Psoas muscle (tissue), 8 donors: ENCODE measurements around the gene GCN1. TPM values are rescaled to one million over a fixed set of nuclear protein-coding genes. Genes with fewer than 3 reads are reported as not detected.

ENCODE experiments used
- ATAC-seq, 4 donors: fragments of 200-7000 bp; cut with Tn5 transposase; one replicate each; pipeline ENCODE4 v1.9.1; 2020; ENCODE audit warnings: moderate library complexity in 3 of 4, mild to moderate bottlenecking in 2 of 4
- DNase-seq, 2 donors: peaks; one replicate each; pipeline ENCODE4 v3.0.0-alpha.2; 2020
- H3K27ac ChIP-seq: fragments of 200-600 bp; one replicate; pipeline ENCODE4 v1.8.0; 2022
- H3K27me3 ChIP-seq, 3 donors: fragments of 200-600 bp in 1 of 3; one replicate each; pipeline versions ENCODE4 v1.6.1 to v1.8.0; 2013 to 2022; ENCODE audit warnings: low read length in 2 of 3, mild to moderate bottlenecking in 2 of 3, moderate library complexity in 1 of 3; ENCODE audit not compliant: insufficient read depth in 3 of 3
- H3K36me3 ChIP-seq, 2 donors: fragments of 200-600 bp in 1 of 2; one replicate each; pipeline versions ENCODE4 v1.6.1 to v1.8.0; 2013 to 2022; ENCODE audit warnings: low read depth in 1 of 2, mild to moderate bottlenecking in 1 of 2, moderate library complexity in 1 of 2; ENCODE audit not compliant: insufficient read depth in 1 of 2
- H3K4me1 ChIP-seq: fragments of 200-600 bp; one replicate; pipeline ENCODE4 v1.8.0; 2022
- H3K4me3 ChIP-seq: fragments of 200-600 bp; one replicate; pipeline ENCODE4 v1.8.0; 2022; ENCODE audit warnings: mild to moderate bottlenecking
- H3K9me3 ChIP-seq: fragments of 200-600 bp; one replicate; pipeline ENCODE4 v1.8.0; 2022
- CTCF ChIP-seq: fragments of 200-600 bp; IDR thresholded peaks from one replicate; pipeline ENCODE4 v1.8.0; 2022; ENCODE audit warnings: antibody characterized with exemption
- WGBS, 3 donors: extraction: QIAGEN DNeasy Blood & Tissue Kit; methylation state at CpG; one replicate each; pipeline versions ENCODE4 v1.1.6 to v1.1.7; 2013; 5-methylcytosine and 5-hydroxymethylcytosine counted together
- intact Hi-C, 2 donors: fragments of 100-400 bp; cut with DNase I; formaldehyde crosslinking; loops; one replicate each; pipeline versions ENCODE4 v1.11.0 to v1.14.2; 2022
- polyA plus RNA-seq, 3 donors: library from polyadenylated mRNA; stranded (reverse); fragments of 200-250 nt; gene quantifications; one replicate each; pipeline ENCODE4 v1.2.3, GENCODE V29; 2013
- total RNA-seq, 4 donors: library from RNA; stranded (reverse); fragmentation: NEBNext Ultra II Directional in 2 of 4; extraction: Animal tissue kit (Norgen Biotek cat#: 25700) in 2 of 4; gene quantifications; one replicate each; pipeline versions ENCODE4 v1.2.1 to v1.2.4, GENCODE V29; 2021 to 2023
- donor health status: healthy with polysubstance abuse.
- donor health status: DM: no; HTN: no; CAD: no; lungs with moderate emphysema.
- donor health status: Bipolar disorder and iron deficiency.
- donor health status: healthy.
- donor health status: DM: yes; HTN: yes; CAD: no.
- donor health status: DM: no; HTN: no; CAD: no.
- donor health status: DM: no; HTN: no; CAD: no.
- donor health status: DM: yes; HTN: yes; CAD: no.

Gene GCN1
- total and polyA plus RNA-seq, 7 donors = 19.6 to 80.9 (median 63.1) TPM

- H3K9me3 ChIP-seq = no peaks in the 10 kb centered on the region
- peak in 1 of 2 donors; percentile 50 for DNase-seq
- H3K4me1 ChIP-seq = peaks cover 18% of the 10 kb centered on the region
- no peak overlapping the region for H3K27ac ChIP-seq
- WGBS, 3 donors = 86 to 90% (median 90%) methylated on average over 10 to 13 of the region's 13 CpGs
- intact Hi-C loops = no loop called here
- TF ChIP-seq CTCF = no peak
- ATAC-seq = no peak
- H3K4me3 ChIP-seq = no peak overlapping the region
- no peaks in the 10 kb centered on the region for H3K27me3 ChIP-seq
- H3K36me3 ChIP-seq = peaks cover 3 to 48% of the 10 kb centered on the region in 2 donors
Observed at GRCh38 chr12:120095331-120095730, 99.2 kb downstream of the GCN1 start.

- Histone ChIP-seq H3K9me3 (no peaks in the 10 kb centered on the region), H3K4me3 (no peak overlapping the region), H3K27me3 (no peaks in the 10 kb centered on the region), H3K27ac (no peak overlapping the region), H3K36me3 (peaks cover 3 to 48% of the 10 kb centered on the region in 2 donors), H3K4me1 (peaks cover 17% of the 10 kb centered on the region)
- peak in 1 of 2 donors; percentile 51 for DNase-seq
- ATAC-seq = peak in 1 of 4 donors; percentile 15
- no peak for TF ChIP-seq CTCF
- intact Hi-C loops = no loop called here
- WGBS, 3 donors = 29 to 34% (median 34%) methylated on average over 9 of the region's 9 CpGs
Observed at GRCh38 chr12:120094485-120094884, 100.0 kb downstream of the GCN1 start.

GRCh38 chr12:120093592-120094355 lies 100.7 kb downstream of the GCN1 start:
- DNase-seq = peak in 1 of 2 donors; percentile 47
- Histone ChIP-seq H3K27ac (no peak overlapping the region), H3K4me1 (peaks cover 17% of the 10 kb centered on the region), H3K4me3 (no peak overlapping the region), H3K36me3 (peaks cover 3 to 43% of the 10 kb centered on the region in 2 donors), H3K27me3 (no peaks in the 10 kb centered on the region), H3K9me3 (no peaks in the 10 kb centered on the region)
- no peak for TF ChIP-seq CTCF
- WGBS, 3 donors = 43 to 57% (median 53%) methylated on average over 14 to 17 of the region's 17 CpGs
- intact Hi-C loops = no loop called here
- no peak for ATAC-seq

GRCh38 chr12:120093336-120093591 lies 101.3 kb downstream of the GCN1 start:
- Histone ChIP-seq H3K4me3 (no peak overlapping the region), H3K27ac (no peak overlapping the region), H3K27me3 (no peaks in the 10 kb centered on the region), H3K4me1 (peaks cover 17% of the 10 kb centered on the region), H3K36me3 (peaks cover 2 to 38% of the 10 kb centered on the region in 2 donors), H3K9me3 (no peaks in the 10 kb centered on the region)
- no peak for ATAC-seq
- WGBS, 3 donors = 80 to 83% (median 81%) methylated on average over 4 of the region's 4 CpGs
- intact Hi-C loops = no loop called here
- TF ChIP-seq CTCF = no peak
- DNase-seq = no peak
